Right lobe of liver (tissue), 6 donors: ENCODE results near the gene POLQ. TPM values are rescaled to one million over a fixed set of nuclear protein-coding genes. Genes with fewer than 3 reads are reported as not detected.

Experiments used
- ATAC-seq, 4 donors: fragments of 200-7000 bp; cut with Tn5 transposase; one replicate each; pipeline ENCODE4 v1.9.1; 2020; ENCODE audit warnings: mild to moderate bottlenecking in 4 of 4, moderate library complexity in 4 of 4
- DNase-seq, 3 donors: peaks; one replicate each; pipeline ENCODE4 v3.0.0-alpha.2; 2020
- H3K27ac ChIP-seq, 3 donors: fragments of 200-600 bp; one replicate each; pipeline ENCODE4 v1.8.0; 2022
- H3K27me3 ChIP-seq, 2 donors: fragments of 200-600 bp; one replicate each; pipeline ENCODE4 v1.8.0; 2022
- H3K36me3 ChIP-seq, 4 donors: fragments of 200-600 bp; sonication (generic) in 1 of 4; one replicate each; pipeline versions ENCODE4 v1.5.1 to v1.8.0; 2017 to 2022; ENCODE audit warnings: control low read depth in 1 of 4
- H3K4me1 ChIP-seq, 4 donors: fragments of 200-600 bp; sonication (generic) in 1 of 4; one replicate each; pipeline versions ENCODE4 v1.5.1 to v1.8.0; 2017 to 2022; ENCODE audit warnings: control low read depth in 1 of 4
- H3K4me3 ChIP-seq, 3 donors: fragments of 200-600 bp; one replicate each; pipeline ENCODE4 v1.8.0; 2022
- H3K9me3 ChIP-seq, 4 donors: fragments of 200-600 bp; sonication (generic) in 1 of 4; one replicate each; pipeline versions ENCODE4 v1.5.1 to v1.8.0; 2017 to 2022; ENCODE audit warnings: control low read depth in 1 of 4
- POLR2A ChIP-seq: fragments of 450-650 bp; IDR thresholded peaks from one replicate; pipeline ENCODE4 v1.6.1; 2017; ENCODE audit warnings: antibody characterized with exemption, mild to moderate bottlenecking
- WGBS: methylation state at CpG from one replicate; pipeline ENCODE4 v1.1.6; 2018; ENCODE audit warnings: low coverage, low lambda C conversion rate; ENCODE audit not compliant: insufficient coverage; ENCODE audit errors: missing lambda C conversion rate; 5-methylcytosine and 5-hydroxymethylcytosine counted together
- intact Hi-C, 2 donors: fragments of 100-400 bp; cut with DNase I; formaldehyde crosslinking; loops; one replicate each; pipeline versions ENCODE4 v1.11.2 to v1.14.1; 2022
- total RNA-seq, 6 experiments: library from RNA; depleted of rRNA in 2 of 6; stranded (reverse); fragments of >200 nt in 2 of 6; fragmentation: NEBNext Ultra II Directional in 3 of 6; extraction: Animal tissue kit (Norgen Biotek cat#: 25700) in 3 of 6; gene quantifications; one replicate each; pipeline versions ENCODE4 v1.1.0 to v1.2.4, GENCODE V29; 2016 to 2023
- TF ChIP-seq, protein P1 (sequence below), 4 donors: fragments of 200-600 bp in 3 of 4; fragments of 450-650 bp in 1 of 4; IDR thresholded peaks; one replicate each; pipeline versions ENCODE4 v1.5.1 to v1.8.0; 2016 to 2022; ENCODE audit warnings: antibody characterized with exemption in 4 of 4, mild to moderate bottlenecking in 2 of 4
- donor health status: DM: no; HTN: yes; CAD: no.
- donor health status: DM: no; HTN: no; CAD: no.
- donor health status: DM: no; HTN: no; CAD: no.
- donor health status: DM: no; HTN: yes; CAD: no.
- donor health status: DM: no; HTN: yes; CAD: no.

Gene POLQ
- total RNA-seq, 6 experiments from 2014 or later: 0.02 to 1.2 (median 0.23) TPM

DNA sequence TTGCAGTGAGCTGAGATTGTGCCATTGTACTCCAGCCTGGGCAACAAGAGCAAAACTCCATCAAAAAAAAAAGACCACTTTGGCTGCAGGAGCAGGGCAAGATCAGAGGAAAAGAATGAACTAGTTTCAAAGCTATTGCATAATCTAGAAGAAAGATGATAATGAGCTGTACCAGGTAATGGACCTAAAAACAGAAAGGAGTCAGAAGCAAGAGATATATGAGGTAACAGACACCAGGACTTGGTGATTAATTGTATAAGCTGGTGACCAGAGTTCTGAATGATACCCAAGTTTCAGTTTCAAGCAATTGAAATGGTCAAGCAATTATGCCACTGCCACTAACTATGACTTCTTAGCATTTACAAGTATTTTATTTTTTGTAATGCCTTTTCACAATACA is 2.9 kb downstream of the POLQ start:
- no peak for TF ChIP-seq POLR2A
- TF ChIP-seq, protein P1, sequence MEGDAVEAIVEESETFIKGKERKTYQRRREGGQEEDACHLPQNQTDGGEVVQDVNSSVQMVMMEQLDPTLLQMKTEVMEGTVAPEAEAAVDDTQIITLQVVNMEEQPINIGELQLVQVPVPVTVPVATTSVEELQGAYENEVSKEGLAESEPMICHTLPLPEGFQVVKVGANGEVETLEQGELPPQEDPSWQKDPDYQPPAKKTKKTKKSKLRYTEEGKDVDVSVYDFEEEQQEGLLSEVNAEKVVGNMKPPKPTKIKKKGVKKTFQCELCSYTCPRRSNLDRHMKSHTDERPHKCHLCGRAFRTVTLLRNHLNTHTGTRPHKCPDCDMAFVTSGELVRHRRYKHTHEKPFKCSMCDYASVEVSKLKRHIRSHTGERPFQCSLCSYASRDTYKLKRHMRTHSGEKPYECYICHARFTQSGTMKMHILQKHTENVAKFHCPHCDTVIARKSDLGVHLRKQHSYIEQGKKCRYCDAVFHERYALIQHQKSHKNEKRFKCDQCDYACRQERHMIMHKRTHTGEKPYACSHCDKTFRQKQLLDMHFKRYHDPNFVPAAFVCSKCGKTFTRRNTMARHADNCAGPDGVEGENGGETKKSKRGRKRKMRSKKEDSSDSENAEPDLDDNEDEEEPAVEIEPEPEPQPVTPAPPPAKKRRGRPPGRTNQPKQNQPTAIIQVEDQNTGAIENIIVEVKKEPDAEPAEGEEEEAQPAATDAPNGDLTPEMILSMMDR (IDR thresholded peaks at IDR 0.05): no peak
- no peaks in the 10 kb centered on the region for H3K27me3 ChIP-seq
- ATAC-seq (no peak), DNase-seq (no peak)
- intact Hi-C loops: no loop called here
- no peaks in the 10 kb centered on the region for H3K36me3 ChIP-seq
- H3K4me3 ChIP-seq: no peak overlapping the region
- H3K4me1 ChIP-seq: peaks cover 0 to 7% (median 0%) of the 10 kb centered on the region in 4 donors
- no peaks in the 10 kb centered on the region for H3K9me3 ChIP-seq
- no peak overlapping the region for H3K27ac ChIP-seq

- Histone ChIP-seq H3K4me3 (no peak overlapping the region), H3K9me3 (no peaks in the 10 kb centered on the region), H3K27ac (no peak overlapping the region), H3K4me1 (no peaks in the 10 kb centered on the region), H3K36me3 (no peaks in the 10 kb centered on the region), H3K27me3 (no peaks in the 10 kb centered on the region)
- ATAC-seq: no peak
- no peak for DNase-seq
- TF ChIP-seq, protein P1 (IDR thresholded peaks at IDR 0.05): no peak
- TF ChIP-seq POLR2A: no peak
- intact Hi-C loops: no loop called here
Observed at GRCh38 chr3:121531269-121531668, 14.5 kb downstream of the POLQ start.

- intact Hi-C loops: no loop called here
- H3K9me3 ChIP-seq: no peaks in the 10 kb centered on the region
- H3K27ac ChIP-seq: no peak overlapping the region
- H3K27me3 ChIP-seq: no peaks in the 10 kb centered on the region
- no peaks in the 10 kb centered on the region for H3K4me1 ChIP-seq
- 73% methylated on average over 3 of the region's 3 CpGs for WGBS
- TF ChIP-seq, protein P1 (IDR thresholded peaks at IDR 0.05): peak; percentile 25 to 40 (median 35)
- no peak for TF ChIP-seq POLR2A
- H3K4me3 ChIP-seq: no peak overlapping the region
- DNase-seq (no peak), ATAC-seq (peak in 1 of 4 donors; percentile 30)
- no peaks in the 10 kb centered on the region for H3K36me3 ChIP-seq
Observed at GRCh38 chr3:121529308-121529707, 16.5 kb downstream of the POLQ start.

DNA sequence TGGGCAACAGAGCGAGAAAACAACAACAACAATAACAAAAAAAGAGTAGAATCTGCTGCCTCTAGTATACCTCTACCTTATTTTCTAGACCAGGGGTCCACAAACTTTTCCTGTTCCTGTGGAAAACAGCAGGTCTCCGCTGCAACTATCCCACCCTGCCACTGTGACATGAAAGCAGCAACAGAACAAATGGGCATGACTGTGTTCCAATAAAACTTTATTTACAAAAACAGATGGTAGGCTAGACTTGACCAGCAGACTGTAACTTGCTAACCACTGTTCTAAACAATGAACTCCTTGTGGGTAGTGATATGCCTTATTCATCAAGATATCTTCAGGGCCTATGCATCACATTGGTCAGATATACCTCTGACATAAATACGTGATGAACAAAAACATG is 25.3 kb downstream of the POLQ start:
- intact Hi-C loops: no loop called here
- H3K4me3 ChIP-seq: no peak overlapping the region
- DNase-seq: no peak
- WGBS: 91% methylated on average over 3 of the region's 3 CpGs
- no peaks in the 10 kb centered on the region for H3K4me1 ChIP-seq
- no peaks in the 10 kb centered on the region for H3K9me3 ChIP-seq
- H3K27me3 ChIP-seq: no peaks in the 10 kb centered on the region
- TF ChIP-seq, protein P1 (IDR thresholded peaks at IDR 0.05): no peak
- no peak for TF ChIP-seq POLR2A
- H3K36me3 ChIP-seq: no peaks in the 10 kb centered on the region
- no peak overlapping the region for H3K27ac ChIP-seq
- ATAC-seq: no peak

- DNase-seq (no peak), ATAC-seq (no peak)
- Histone ChIP-seq H3K36me3 (no peaks in the 10 kb centered on the region), H3K27ac (no peak overlapping the region), H3K4me1 (no peaks in the 10 kb centered on the region), H3K9me3 (no peaks in the 10 kb centered on the region), H3K27me3 (no peaks in the 10 kb centered on the region), H3K4me3 (no peak overlapping the region)
- WGBS: 97% methylated on average over 5 of the region's 5 CpGs
- intact Hi-C loops: no loop called here
- TF ChIP-seq, protein P1 (IDR thresholded peaks at IDR 0.05): no peak
- no peak for TF ChIP-seq POLR2A
Observed at GRCh38 chr3:121517953-121518655, 27.7 kb downstream of the POLQ start.
